Esophagus muscularis mucosa (tissue), 3 donors: Measurements from ENCODE around the gene CABCOCO1.

ENCODE experiments used
- CTCF ChIP-seq, 3 experiments: fragments of 200-600 bp in 2 of 3; fragments of 450-650 bp in 1 of 3; sonication (generic) in 2 of 3; IDR thresholded peaks; one replicate each; pipeline ENCODE4 v1.5.1; 2017 to 2019; ENCODE audit warnings: antibody characterized with exemption in 3 of 3, mild to moderate bottlenecking in 2 of 3, moderate library complexity in 1 of 3
- POLR2AphosphoS5 ChIP-seq, 2 donors: sonication (generic); formaldehyde crosslinking; IDR thresholded peaks; one replicate each; pipeline ENCODE4 v1.6.1; 2017; ENCODE audit warnings: antibody characterized with exemption in 2 of 2

DNA sequence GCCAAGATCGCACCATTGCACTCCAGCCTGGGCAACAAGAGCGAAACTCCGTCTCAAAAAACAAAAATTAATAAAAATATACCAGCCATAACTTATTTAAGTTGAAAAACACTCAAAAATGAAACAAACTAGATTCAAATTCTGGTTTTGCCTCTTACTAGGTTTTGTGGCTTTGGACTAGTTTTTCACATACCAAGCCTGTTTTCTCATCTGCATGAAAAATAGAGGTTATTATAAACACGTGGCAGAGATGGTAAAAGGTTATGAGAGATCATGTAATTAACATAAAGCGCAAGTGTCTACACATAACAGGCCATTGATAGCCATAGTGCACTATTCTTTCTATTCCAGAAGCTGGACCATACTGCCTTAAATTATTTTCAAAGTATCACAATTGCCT, 35.5 kb upstream of the CABCOCO1 start:
- no peak for TF ChIP-seq POLR2AphosphoS5 (IDR thresholded peaks at IDR 0.05)
- no peak for TF ChIP-seq CTCF (IDR thresholded peaks at IDR 0.05)
